ENCODE data around the gene SEMG2.

SEMG2 gene, protein sequence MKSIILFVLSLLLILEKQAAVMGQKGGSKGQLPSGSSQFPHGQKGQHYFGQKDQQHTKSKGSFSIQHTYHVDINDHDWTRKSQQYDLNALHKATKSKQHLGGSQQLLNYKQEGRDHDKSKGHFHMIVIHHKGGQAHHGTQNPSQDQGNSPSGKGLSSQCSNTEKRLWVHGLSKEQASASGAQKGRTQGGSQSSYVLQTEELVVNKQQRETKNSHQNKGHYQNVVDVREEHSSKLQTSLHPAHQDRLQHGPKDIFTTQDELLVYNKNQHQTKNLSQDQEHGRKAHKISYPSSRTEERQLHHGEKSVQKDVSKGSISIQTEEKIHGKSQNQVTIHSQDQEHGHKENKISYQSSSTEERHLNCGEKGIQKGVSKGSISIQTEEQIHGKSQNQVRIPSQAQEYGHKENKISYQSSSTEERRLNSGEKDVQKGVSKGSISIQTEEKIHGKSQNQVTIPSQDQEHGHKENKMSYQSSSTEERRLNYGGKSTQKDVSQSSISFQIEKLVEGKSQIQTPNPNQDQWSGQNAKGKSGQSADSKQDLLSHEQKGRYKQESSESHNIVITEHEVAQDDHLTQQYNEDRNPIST

DNA sequence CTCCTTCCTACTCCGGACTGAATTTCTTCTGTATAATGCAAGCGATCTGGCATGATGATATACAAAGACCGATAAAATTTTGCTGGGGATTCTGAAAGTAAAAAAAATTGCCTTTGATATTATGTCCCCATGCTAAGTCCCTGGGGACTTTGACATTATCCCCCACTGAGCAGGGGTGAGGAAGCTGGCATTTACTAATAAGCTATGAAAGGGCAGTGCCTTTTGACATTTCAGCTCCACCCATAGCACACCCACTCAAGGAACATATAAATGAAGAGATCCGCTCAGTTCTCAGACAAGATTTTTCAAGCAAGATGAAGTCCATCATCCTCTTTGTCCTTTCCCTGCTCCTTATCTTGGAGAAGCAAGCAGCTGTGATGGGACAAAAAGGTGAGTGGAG, at the start of gene SEMG2:
SEMG2 (plus strand) TSS at position 298 of the 400 bp plus-strand sequence; CDS start at position 315, 17 bp downstream.
- Mint-ChIP-seq H3K27me3 (peaks cover 34% of the 10 kb centered on the region), H3K4me1 (ENCODE audit: low read depth) (no peaks in the 10 kb centered on the region), H3K36me3 (ENCODE audit: low read depth) (no peaks in the 10 kb centered on the region), H3K9me3 (no peaks in the 10 kb centered on the region), H3K27ac (no peak within 1 kb of the TSS), H3K4me3 (no peak within 1 kb of the TSS)
- intact Hi-C loops (cut with micrococcal nuclease) = no loop called here

DNA sequence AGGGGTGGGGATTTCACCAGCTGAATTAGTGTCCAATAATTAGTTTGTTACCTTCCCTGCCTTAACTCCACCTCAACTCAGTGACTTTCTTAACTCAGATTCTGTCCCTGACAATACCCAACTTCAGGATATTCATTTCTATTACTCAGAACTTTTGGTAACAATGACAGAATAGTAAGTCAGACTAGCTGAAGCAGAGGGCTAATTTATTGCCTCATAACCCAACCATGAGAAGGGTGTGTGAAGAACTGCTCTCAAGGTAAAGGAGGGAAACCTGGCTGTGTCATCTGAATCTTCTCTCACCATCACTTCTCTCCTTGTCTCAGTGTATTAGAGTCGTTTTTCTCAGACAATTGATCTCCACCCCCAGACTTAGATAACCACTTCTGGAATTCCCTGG, 47.7 kb upstream of the SEMG2 start:
- Mint-ChIP-seq H3K4me1 (ENCODE audit: low read depth) (no peaks in the 10 kb centered on the region), H3K27me3 (peaks cover 16% of the 10 kb centered on the region), H3K4me3 (no peak overlapping the region), H3K36me3 (ENCODE audit: low read depth) (no peaks in the 10 kb centered on the region), H3K27ac (no peak overlapping the region), H3K9me3 (no peaks in the 10 kb centered on the region)
- intact Hi-C loops (cut with micrococcal nuclease) = no loop called here

DNA sequence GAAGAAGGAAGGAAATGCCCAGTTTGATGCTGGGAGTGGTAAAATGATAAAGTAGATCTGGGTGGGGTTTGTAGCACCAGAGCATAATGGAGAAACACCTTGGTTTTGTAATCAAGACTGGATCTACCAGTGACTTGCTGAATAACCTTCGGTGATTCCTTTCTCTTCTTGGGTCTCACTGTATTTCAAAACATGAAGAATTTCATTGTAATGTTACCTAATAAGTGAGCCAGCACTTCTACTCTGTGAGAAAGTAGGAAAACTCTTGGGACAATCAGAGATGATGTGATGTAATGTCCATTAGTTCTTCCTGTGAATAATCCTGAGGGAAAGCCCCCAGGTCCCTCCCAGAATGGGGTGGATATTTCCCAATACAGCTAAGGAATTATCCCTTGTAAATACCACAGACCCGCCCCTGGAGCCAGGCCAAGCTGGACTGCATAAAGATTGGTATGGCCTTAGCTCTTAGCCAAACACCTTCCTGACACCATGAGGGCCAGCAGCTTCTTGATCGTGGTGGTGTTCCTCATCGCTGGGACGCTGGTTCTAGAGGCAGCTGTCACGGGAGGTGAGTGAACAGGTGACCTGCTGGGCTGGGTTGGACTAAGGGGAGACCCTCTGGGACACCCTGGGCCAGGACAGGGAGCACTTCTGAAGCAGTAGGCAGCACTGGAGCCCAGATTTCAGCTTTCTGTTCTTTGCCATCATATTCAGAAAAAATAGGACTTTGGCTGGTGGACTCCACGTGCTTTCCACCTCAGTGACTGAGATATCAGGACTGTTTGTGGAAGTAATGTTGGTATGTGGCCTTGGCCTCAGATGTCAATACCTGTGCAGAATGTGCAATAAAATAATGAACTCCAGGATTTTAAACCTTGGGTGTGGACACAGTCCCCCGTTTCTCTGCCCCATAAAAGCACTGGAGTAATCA, 46.5 kb upstream of the SEMG2 start, which contains the start of gene PI3:
PI3 (plus strand) TSS at position 469 of the 931 bp plus-strand sequence; CDS start at position 490, 21 bp downstream.
- no peaks in the 10 kb centered on the region for H3K9me3 Mint-ChIP-seq
- no peak within 1 kb of the TSS for H3K27ac Mint-ChIP-seq
- H3K4me1 Mint-ChIP-seq (ENCODE audit: low read depth) = peaks cover 9% of the 10 kb centered on the region
- no peaks in the 10 kb centered on the region for H3K36me3 Mint-ChIP-seq (ENCODE audit: low read depth)
- no peak within 1 kb of the TSS for H3K4me3 Mint-ChIP-seq
- intact Hi-C loops (cut with micrococcal nuclease) = no loop called here
- peaks cover 13% of the 10 kb centered on the region for H3K27me3 Mint-ChIP-seq

DNA sequence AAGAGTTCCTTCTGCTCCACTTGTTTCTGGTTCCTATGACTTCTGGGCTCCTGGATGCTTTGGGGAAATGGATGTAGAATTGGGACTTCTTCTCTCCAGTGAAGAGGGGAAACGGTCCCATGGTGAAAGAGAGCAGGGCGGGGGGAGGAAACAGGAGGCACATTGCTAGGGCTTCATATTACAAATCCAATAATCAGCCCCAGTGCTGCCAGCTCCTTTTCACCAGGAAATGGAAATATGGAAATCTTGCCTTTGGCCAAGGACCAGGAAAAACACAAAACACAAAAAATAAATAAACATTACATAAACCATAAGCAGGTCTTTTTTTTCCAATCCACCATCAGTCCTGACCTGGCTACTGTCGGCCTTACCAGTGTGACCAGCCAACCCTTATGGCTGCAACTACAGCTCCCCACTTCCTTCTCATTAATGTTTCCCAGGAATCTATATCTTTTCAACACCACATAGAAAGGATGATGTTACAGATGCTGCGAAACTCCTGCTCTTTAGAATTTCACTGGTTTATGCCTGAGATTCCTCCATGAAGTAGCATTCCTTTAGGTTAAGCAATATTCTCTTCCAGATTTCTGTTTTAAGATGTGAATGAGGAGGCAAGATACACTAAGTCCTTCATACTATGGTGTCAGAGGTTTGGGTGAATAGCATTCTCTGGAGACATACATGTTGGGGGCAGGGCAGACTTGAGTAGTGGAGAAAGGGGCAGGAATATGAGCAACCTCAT, 44.5 kb upstream of the SEMG2 start:
- H3K27me3 Mint-ChIP-seq = peaks cover 10% of the 10 kb centered on the region
- H3K36me3 Mint-ChIP-seq (ENCODE audit: low read depth) = no peaks in the 10 kb centered on the region
- intact Hi-C loops (cut with micrococcal nuclease) = no loop called here
- H3K27ac Mint-ChIP-seq = no peak overlapping the region
- H3K9me3 Mint-ChIP-seq = no peaks in the 10 kb centered on the region
- peaks cover 15% of the 10 kb centered on the region for H3K4me1 Mint-ChIP-seq (ENCODE audit: low read depth)
- no peak overlapping the region for H3K4me3 Mint-ChIP-seq

DNA sequence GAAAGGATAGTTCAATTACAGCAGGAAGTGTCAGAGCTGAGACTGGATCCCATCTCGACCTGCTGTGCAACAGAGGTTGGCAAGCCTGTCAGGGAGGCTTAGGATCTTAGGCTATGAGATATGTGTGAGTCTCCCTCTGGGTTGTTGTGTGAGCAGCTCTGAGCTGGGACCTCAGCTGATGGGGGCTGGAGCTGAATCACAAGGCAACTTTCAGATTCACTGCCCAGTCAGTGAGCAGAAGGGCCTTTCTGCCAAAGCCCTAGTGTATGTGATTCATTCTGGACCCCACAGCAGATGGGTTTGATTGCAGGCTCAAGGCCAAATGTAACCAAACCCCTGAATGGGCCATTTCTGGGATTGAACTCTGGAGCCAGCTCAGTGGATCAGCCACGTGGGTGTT, 42.0 kb upstream of the SEMG2 start:
- Mint-ChIP-seq H3K4me3 (no peak overlapping the region), H3K27ac (no peak overlapping the region), H3K9me3 (no peaks in the 10 kb centered on the region), H3K27me3 (peaks cover 2% of the 10 kb centered on the region), H3K36me3 (ENCODE audit: low read depth) (no peaks in the 10 kb centered on the region), H3K4me1 (ENCODE audit: low read depth) (peaks cover 15% of the 10 kb centered on the region)
- intact Hi-C loops (cut with micrococcal nuclease) = no loop called here

DNA sequence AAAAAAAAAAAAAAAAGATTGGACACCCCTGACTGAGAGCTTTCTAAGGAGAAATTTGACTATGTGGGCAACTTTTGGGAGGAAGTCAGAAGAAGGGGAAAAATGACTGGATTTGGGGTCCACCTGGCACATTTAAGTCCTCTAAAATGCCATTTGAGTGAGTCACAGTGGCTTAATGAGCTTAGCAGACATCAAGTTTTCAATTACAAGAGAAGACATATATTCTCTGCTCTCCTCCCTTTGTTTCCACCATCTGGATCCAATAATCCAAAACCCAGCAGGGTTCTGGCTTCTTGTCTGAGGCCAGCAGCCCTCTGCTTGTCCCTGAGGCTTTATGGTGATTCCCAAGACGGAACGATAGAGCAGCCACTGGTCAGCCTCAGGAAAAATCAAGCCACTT, 39.5 kb upstream of the SEMG2 start:
- Mint-ChIP-seq H3K9me3 (no peaks in the 10 kb centered on the region), H3K4me3 (no peak overlapping the region), H3K27me3 (peaks cover 3% of the 10 kb centered on the region), H3K27ac (no peak overlapping the region), H3K36me3 (ENCODE audit: low read depth) (no peaks in the 10 kb centered on the region), H3K4me1 (ENCODE audit: low read depth) (peaks cover 15% of the 10 kb centered on the region)
- intact Hi-C loops (cut with micrococcal nuclease) = no loop called here

DNA sequence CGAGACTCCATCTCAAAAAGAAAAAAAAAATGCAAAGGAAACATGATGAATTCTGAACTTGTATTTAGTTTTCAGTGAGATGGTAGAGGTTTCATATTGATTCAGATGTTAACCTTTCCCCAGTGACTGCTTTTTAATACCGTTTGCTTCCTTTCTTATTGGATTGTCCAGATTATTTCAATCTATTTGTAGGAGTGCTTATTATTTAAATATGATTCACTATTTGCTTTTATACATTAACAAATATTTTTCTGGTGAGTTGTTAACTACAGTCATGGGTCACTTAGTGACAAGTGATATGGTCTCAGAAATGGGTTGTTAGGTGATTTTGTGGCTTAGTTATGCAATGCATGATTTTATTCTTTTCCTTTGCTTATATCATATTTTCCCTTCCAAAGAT, 38.1 kb upstream of the SEMG2 start:
- Mint-ChIP-seq H3K36me3 (ENCODE audit: low read depth) (no peaks in the 10 kb centered on the region), H3K27ac (no peak overlapping the region), H3K4me3 (no peak overlapping the region), H3K27me3 (peaks cover 3% of the 10 kb centered on the region), H3K4me1 (ENCODE audit: low read depth) (peaks cover 15% of the 10 kb centered on the region), H3K9me3 (no peaks in the 10 kb centered on the region)
- intact Hi-C loops (cut with micrococcal nuclease) = no loop called here

DNA sequence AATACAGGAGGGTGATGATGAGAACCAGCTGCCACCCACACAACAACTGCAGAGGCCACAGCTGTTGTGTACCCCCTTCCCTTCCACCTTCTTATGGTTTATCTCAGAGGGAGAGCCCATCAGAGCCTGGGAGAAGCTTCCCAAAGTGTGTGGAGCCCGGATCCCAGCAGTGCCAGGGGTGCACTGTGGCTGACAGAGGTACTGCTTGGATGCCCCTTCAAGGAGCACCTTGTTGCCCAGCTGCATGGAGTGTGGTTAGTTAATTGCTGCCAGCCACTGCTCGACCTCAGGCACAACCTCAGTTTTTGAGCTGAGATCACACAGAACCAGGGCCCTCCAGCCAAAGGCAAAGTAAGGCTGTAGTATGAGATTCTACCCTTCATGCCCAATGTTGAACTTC, 33.5 kb upstream of the SEMG2 start:
- Mint-ChIP-seq H3K36me3 (ENCODE audit: low read depth) (no peaks in the 10 kb centered on the region), H3K4me3 (no peak overlapping the region), H3K9me3 (no peaks in the 10 kb centered on the region), H3K4me1 (ENCODE audit: low read depth) (no peaks in the 10 kb centered on the region), H3K27me3 (peaks cover 12% of the 10 kb centered on the region), H3K27ac (no peak overlapping the region)
- intact Hi-C loops (cut with micrococcal nuclease) = no loop called here

DNA sequence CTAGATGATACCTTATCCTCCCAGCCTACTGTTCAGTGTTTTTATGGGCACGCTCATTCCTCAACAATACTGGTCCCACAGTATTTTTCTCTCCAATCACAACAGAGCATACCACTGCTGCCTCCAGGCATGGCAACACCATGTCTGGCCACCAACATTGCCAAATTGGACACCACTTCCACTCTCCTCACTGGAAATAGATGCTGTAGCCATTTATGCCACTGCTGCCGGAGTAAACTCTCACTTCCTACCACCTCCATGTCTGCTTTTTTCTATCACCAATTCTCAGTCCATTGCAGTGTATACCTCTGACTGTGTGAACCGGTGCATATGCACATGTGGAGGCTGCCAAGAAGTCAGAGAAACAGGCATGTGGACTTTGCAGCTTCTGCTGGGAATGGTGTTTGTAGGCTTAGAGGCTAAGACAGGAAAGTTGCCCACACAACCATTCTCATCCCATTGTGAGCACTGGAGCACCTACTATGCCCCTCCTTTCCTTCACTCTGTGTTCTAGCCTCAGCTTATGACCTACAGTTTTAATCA, 32.0 kb upstream of the SEMG2 start:
- no peaks in the 10 kb centered on the region for H3K36me3 Mint-ChIP-seq (ENCODE audit: low read depth)
- H3K4me3 Mint-ChIP-seq = no peak overlapping the region
- intact Hi-C loops (cut with micrococcal nuclease) = no loop called here
- no peaks in the 10 kb centered on the region for H3K4me1 Mint-ChIP-seq (ENCODE audit: low read depth)
- H3K27ac Mint-ChIP-seq = no peak overlapping the region
- peaks cover 15% of the 10 kb centered on the region for H3K27me3 Mint-ChIP-seq
- H3K9me3 Mint-ChIP-seq = no peaks in the 10 kb centered on the region

DNA sequence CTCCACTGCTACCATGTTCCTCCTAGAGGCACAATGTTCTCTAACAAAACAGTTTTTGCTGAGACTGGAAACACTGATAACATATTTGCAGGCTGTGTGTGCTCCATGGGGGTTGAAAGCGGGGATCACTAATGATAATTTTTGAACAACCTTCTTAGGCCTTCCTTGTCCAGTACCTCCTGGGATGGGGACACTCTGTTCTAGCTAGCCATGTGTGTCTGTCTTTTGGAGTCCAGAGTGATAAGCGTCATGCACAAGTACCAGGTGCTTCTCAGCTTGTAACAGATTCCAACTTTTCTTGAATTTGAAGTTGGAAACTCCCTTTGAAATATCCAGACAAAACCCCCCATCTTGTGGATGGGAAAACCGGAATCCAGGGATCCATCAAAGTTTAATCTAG, 31.3 kb upstream of the SEMG2 start:
- Mint-ChIP-seq H3K27me3 (peaks cover 12% of the 10 kb centered on the region), H3K4me3 (no peak overlapping the region), H3K9me3 (no peaks in the 10 kb centered on the region), H3K27ac (no peak overlapping the region), H3K36me3 (ENCODE audit: low read depth) (no peaks in the 10 kb centered on the region), H3K4me1 (ENCODE audit: low read depth) (no peaks in the 10 kb centered on the region)
- intact Hi-C loops (cut with micrococcal nuclease) = no loop called here

DNA sequence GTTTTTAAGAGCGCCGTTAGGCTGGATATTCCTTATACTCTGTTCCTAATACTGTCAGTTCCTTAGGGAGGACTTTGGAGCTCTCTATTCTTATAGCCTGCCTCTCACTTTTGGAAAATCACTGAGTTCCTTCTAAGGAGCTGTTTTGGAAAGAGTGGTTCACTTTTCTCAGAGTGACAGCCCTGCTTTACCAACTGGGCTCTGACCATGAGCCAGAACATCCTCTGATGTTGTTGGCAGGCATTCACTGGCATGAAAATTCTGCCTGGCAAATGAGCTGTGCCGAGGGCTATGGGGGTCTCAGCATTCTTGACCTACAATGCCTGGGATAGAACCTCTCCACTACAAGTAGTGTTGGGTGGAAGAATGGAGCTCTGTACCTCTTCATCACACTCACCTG, 29.2 kb upstream of the SEMG2 start:
- Mint-ChIP-seq H3K27me3 (peaks cover 12% of the 10 kb centered on the region), H3K27ac (no peak overlapping the region), H3K4me3 (no peak overlapping the region), H3K4me1 (ENCODE audit: low read depth) (no peaks in the 10 kb centered on the region), H3K9me3 (no peaks in the 10 kb centered on the region), H3K36me3 (ENCODE audit: low read depth) (no peaks in the 10 kb centered on the region)
- intact Hi-C loops (cut with micrococcal nuclease) = no loop called here

DNA sequence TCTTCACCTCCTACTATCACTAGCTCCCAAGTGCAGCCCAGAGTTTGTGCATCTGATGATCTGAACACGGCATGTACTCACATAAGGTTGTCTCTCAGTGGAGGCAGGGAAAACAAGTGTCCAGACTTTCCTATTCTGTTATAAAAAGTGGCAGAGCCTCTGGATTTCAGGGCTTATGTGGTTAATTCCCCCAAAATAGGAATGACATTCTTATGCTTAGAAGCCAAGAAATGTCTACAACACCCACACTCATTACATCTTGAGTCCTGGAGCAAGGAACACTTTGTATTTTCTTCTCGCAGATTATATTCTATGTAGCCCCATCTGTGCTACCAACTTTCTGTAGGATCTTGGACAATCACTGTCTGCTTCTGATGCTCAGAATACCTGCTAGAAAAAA, 27.8 kb upstream of the SEMG2 start:
- no peaks in the 10 kb centered on the region for H3K9me3 Mint-ChIP-seq
- intact Hi-C loops (cut with micrococcal nuclease) = no loop called here
- H3K27ac Mint-ChIP-seq = no peak overlapping the region
- no peaks in the 10 kb centered on the region for H3K4me1 Mint-ChIP-seq (ENCODE audit: low read depth)
- no peaks in the 10 kb centered on the region for H3K36me3 Mint-ChIP-seq (ENCODE audit: low read depth)
- H3K27me3 Mint-ChIP-seq = peaks cover 14% of the 10 kb centered on the region
- no peak overlapping the region for H3K4me3 Mint-ChIP-seq

DNA sequence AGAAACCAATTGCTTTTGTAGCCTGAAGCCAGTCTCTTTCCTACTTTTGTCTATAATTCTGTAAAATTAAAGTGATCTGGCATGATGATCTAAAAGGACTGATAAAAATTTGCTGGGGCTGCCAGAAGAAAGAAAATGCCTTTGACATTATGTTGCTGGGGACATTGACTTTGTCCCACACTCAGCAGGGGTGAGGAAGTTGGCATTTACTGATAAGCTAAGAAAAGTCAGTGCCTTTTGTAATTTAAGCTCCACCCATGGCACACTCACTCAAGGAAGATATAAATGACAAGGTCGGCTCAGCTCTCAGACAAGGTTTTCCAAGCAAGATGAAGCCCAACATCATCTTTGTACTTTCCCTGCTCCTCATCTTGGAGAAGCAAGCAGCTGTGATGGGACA, 14.4 kb upstream of the SEMG2 start, which contains the start of gene SEMG1:
SEMG1 (plus strand) TSS at position 309 of the 400 bp plus-strand sequence; CDS start at position 330, 21 bp downstream.
- Mint-ChIP-seq H3K9me3 (no peaks in the 10 kb centered on the region), H3K27ac (no peak within 1 kb of the TSS), H3K36me3 (ENCODE audit: low read depth) (no peaks in the 10 kb centered on the region), H3K4me1 (ENCODE audit: low read depth) (no peaks in the 10 kb centered on the region), H3K4me3 (no peak within 1 kb of the TSS), H3K27me3 (peaks cover 24% of the 10 kb centered on the region)
- intact Hi-C loops (cut with micrococcal nuclease) = no loop called here

All from dendritic cell treated with granulocyte-macrophage colony-stimulating factor and Interleukin-4, amounts not matched to agents 40 ng/mL and 50 ng/mL, for 4 days (primary cell).